OCI-LY7 (cell line): ENCODE data around the gene ATXN1L. TPM values are rescaled to one million over a fixed set of nuclear protein-coding genes. Genes with fewer than 3 reads are reported as not detected.
"Not testable (repeated sequence)": the region's sequence is repeated elsewhere in the genome, so short reads cannot be mapped to it uniquely, and the experiment has no call there.

ENCODE experiments used
- BruUV-seq: library from RNA; stranded (reverse); fragments of 400-500 nt; replicated peaks from 2 replicates; lab custom pipeline; 2021; lab: Mats Ljungman, UMichigan
- CTCF ChIA-PET: fragments of 300-600 bp; sonication (Branson Sonifier 250); formaldehyde crosslinking; loops from one replicate; lab custom pipeline; 2022; ENCODE audit warnings: antibody characterized with exemption; ENCODE audit not compliant: unreplicated experiment; lab: Charles Lee
- POLR2A ChIA-PET: fragments of 300-600 bp; sonication (Branson Sonifier 250); formaldehyde crosslinking; loops from one replicate; lab custom pipeline; 2022; ENCODE audit warnings: antibody characterized with exemption; lab: Charles Lee
- DNase-seq: peaks from one replicate; pipeline ENCODE4 v3.0.0-alpha.2; 2015; ENCODE audit warnings: low spot score
- H2AFZ ChIP-seq: fragments of 200-600 bp; sonication (generic), shearing (Covaris generic); 2 replicates; pipeline ENCODE4 v1.6.1; 2014; ENCODE audit warnings: mild to moderate bottlenecking, antibody characterized with exemption, low read length, moderate library complexity
- H3K27ac ChIP-seq: fragments of 200-600 bp; sonication (generic); 2 replicates; pipeline ENCODE4 v1.5.1; 2014; ENCODE audit warnings: mixed run types, low read depth, mild to moderate bottlenecking, moderate library complexity, low read length, inconsistent platforms; ENCODE audit not compliant: poor library complexity, severe bottlenecking
- H3K36me3 ChIP-seq: fragments of 200-600 bp; sonication (generic); 2 replicates; pipeline ENCODE4 v1.6.1; 2014; ENCODE audit warnings: mild to moderate bottlenecking, antibody characterized with exemption, low read length, moderate library complexity, mixed read lengths; ENCODE audit not compliant: insufficient read depth
- H3K4me1 ChIP-seq: fragments of 200-600 bp; sonication (generic); 2 replicates; pipeline ENCODE4 v1.5.1; 2014; ENCODE audit warnings: mild to moderate bottlenecking, low read length; ENCODE audit not compliant: insufficient read depth, poor library complexity, severe bottlenecking
- H3K4me2 ChIP-seq: fragments of 200-600 bp; sonication (generic); 2 replicates; pipeline ENCODE4 v1.6.1; 2014; ENCODE audit warnings: mild to moderate bottlenecking, low read length
- H3K4me3 ChIP-seq: fragments of 200-600 bp; sonication (generic); 2 replicates; pipeline ENCODE4 v1.5.1; 2014; ENCODE audit warnings: mild to moderate bottlenecking, low read depth, low read length; ENCODE audit not compliant: poor library complexity, severe bottlenecking
- H3K79me2 ChIP-seq: fragments of 200-600 bp; sonication (generic); 2 replicates; pipeline ENCODE4 v1.6.1; 2016; ENCODE audit warnings: low read depth, mild to moderate bottlenecking, low read length, moderate library complexity, mixed read lengths; ENCODE audit not compliant: insufficient read depth
- H3K9me2 ChIP-seq: fragments of 200-600 bp; sonication (generic); 2 replicates; pipeline ENCODE4 v1.6.1; 2016; ENCODE audit warnings: mild to moderate bottlenecking, low read length, mixed read lengths; ENCODE audit not compliant: insufficient read depth
- H3K9me3 ChIP-seq: fragments of 200-600 bp; sonication (generic); 2 replicates; pipeline ENCODE4 v1.6.1; 2014; ENCODE audit warnings: mild to moderate bottlenecking, mixed run types, low read length, mixed read lengths
- H4K20me1 ChIP-seq: fragments of 200-600 bp; sonication (generic); 2 replicates; pipeline ENCODE4 v1.6.1; 2014; ENCODE audit warnings: mild to moderate bottlenecking, antibody characterized with exemption, low read length, moderate library complexity, mixed read lengths; ENCODE audit not compliant: insufficient read depth
- EZH2phosphoT487 ChIP-seq: fragments of 200-600 bp; sonication (generic); IDR thresholded peaks from 2 replicates; pipeline ENCODE4 v1.6.1; 2018; ENCODE audit warnings: low read depth, borderline replicate concordance, mild to moderate bottlenecking, mixed run types, antibody characterized with exemption, low read length, moderate library complexity, mixed read lengths
- intact Hi-C: fragments of 100-400 bp; cut with micrococcal nuclease; formaldehyde crosslinking; loops from one replicate; pipeline ENCODE4 v1.10.0; 2022; ENCODE audit not compliant: unreplicated experiment
- total RNA-seq, 2 experiments: library from RNA; depleted of rRNA in 1 of 2; stranded (reverse); fragments of >200 nt in 1 of 2; shearing (Covaris generic) in 1 of 2; gene quantifications; 2 replicates each; pipeline ENCODE4 v1.2.3, GENCODE V29; 2014 to 2022
- TF ChIP-seq, protein P1 (sequence below): fragments of 200-600 bp; sonication (generic); conservative IDR thresholded peaks from 2 replicates; pipeline ENCODE4 v1.5.1; 2014; ENCODE audit warnings: mild to moderate bottlenecking, antibody characterized with exemption, low read length, moderate library complexity, mixed read lengths

ATXN1L gene
- total RNA-seq, 2 experiments from 2014 or later = 12.5 to 19.5 TPM

DNA sequence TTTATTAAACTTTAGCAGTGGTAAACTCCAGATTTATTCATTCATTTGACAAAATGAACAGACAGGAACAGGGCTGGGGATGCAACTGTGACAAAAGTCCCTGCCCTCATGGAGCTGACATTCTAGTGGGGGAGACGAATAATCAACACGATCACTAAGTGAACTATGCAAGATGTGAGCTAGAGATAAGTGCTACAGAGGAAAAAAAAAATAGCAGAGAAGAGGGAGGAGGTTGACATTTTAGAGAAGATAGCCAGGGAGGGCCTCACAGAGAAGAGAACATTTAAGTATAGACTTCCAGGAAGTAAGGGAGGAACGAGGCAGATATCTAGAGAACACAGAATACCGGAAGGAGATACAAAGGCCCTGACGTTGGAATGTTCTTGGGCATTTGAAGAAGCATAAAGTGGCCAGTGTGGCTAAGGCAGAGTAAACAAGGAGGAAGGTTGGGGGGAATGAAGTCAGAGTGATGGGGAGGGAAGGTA, 19.2 kb upstream of the ATXN1L start:
- no peaks in the 10 kb centered on the region for H4K20me1 ChIP-seq
- POLR2A ChIA-PET = no interaction called here
- no TSS peak for BruUV-seq

DNA sequence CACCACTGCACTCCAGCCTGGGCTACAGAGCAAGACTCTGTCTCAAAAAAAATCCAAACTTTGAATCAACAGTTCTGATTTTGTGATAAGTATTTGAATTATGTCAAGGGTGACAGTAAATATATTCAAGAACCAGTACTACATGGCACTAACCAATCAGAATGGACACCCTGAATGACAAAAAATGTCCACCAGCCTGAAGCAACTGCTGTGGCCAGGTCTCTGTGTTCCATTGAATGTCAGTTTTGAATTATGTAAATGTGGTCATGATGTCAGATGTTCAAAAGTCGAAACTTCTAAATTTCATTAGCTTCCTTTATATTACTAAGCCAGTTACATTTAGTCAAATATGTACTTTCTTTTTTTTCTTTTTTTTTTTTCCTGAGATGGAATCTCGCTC, 15.4 kb upstream of the ATXN1L start:
- no peaks in the 10 kb centered on the region for H3K9me2 ChIP-seq
- H3K9me3 ChIP-seq = no peaks in the 10 kb centered on the region
- H3K36me3 ChIP-seq = no peaks in the 10 kb centered on the region
- H4K20me1 ChIP-seq = no peaks in the 10 kb centered on the region
- H3K4me1 ChIP-seq = no peaks in the 10 kb centered on the region
- TF ChIP-seq EZH2phosphoT487 = no peak
- TF ChIP-seq, protein P1, sequence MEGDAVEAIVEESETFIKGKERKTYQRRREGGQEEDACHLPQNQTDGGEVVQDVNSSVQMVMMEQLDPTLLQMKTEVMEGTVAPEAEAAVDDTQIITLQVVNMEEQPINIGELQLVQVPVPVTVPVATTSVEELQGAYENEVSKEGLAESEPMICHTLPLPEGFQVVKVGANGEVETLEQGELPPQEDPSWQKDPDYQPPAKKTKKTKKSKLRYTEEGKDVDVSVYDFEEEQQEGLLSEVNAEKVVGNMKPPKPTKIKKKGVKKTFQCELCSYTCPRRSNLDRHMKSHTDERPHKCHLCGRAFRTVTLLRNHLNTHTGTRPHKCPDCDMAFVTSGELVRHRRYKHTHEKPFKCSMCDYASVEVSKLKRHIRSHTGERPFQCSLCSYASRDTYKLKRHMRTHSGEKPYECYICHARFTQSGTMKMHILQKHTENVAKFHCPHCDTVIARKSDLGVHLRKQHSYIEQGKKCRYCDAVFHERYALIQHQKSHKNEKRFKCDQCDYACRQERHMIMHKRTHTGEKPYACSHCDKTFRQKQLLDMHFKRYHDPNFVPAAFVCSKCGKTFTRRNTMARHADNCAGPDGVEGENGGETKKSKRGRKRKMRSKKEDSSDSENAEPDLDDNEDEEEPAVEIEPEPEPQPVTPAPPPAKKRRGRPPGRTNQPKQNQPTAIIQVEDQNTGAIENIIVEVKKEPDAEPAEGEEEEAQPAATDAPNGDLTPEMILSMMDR = no peak
- no peak overlapping the region for H2AFZ ChIP-seq
- H3K4me2 ChIP-seq = no peak overlapping the region
- BruUV-seq = no TSS peak
- no peaks in the 10 kb centered on the region for H3K79me2 ChIP-seq
- no peak for DNase-seq
- no peak overlapping the region for H3K27ac ChIP-seq
- no peak overlapping the region for H3K4me3 ChIP-seq
- intact Hi-C loops = no loop called here
- ChIA-PET CTCF (no interaction called here), POLR2A (interaction anchor here (1.0 kb wide), 1 partner anchor 36 kb away, joined by 3 read pairs; no protein-coding TSS in a partner anchor)

More for the DNA sequence above, 19.2 kb upstream of the ATXN1L start:
- DNase-seq = no peak
- H3K9me3 ChIP-seq = no peaks in the 10 kb centered on the region
- no peaks in the 10 kb centered on the region for H3K79me2 ChIP-seq
- H3K4me1 ChIP-seq = no peaks in the 10 kb centered on the region
- intact Hi-C loops = no loop called here
- no peaks in the 10 kb centered on the region for H3K36me3 ChIP-seq
- no peak overlapping the region for H3K4me2 ChIP-seq
- TF ChIP-seq, protein P1 = no peak
- no peak for TF ChIP-seq EZH2phosphoT487
- H3K9me2 ChIP-seq = no peaks in the 10 kb centered on the region
- H2AFZ ChIP-seq = no peak overlapping the region
- no peak overlapping the region for H3K4me3 ChIP-seq
- no peak overlapping the region for H3K27ac ChIP-seq
- CTCF ChIA-PET = no interaction called here

DNA sequence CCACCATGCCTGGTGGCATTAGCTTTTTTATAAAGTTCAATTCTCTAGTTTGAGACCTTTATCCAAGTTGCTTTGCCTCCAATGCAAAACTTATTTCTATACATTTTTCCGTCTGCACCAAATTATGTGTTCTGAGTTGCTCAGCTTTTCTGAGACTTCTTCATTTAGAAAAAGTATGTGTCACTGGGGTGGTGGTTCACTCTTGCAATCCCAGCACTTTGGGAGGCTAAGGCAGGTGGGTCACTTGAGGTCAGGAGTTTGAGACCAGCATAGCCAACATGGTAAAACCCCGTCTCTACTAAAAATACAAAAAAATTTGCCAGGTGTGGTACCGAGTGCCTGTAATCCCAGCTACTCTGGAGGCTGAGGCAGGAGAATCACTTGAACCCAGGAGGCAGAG, 14.1 kb upstream of the ATXN1L start:
- H4K20me1 ChIP-seq, H3K27ac ChIP-seq, CTCF ChIA-PET, intact Hi-C loops, H3K9me2 ChIP-seq, H3K4me2 ChIP-seq, H2AFZ ChIP-seq, H3K36me3 ChIP-seq, H3K4me1 ChIP-seq, BruUV-seq, H3K9me3 ChIP-seq, DNase-seq, H3K79me2 ChIP-seq, H3K4me3 ChIP-seq: not testable (repeated sequence)
- POLR2A ChIA-PET = interaction anchor here (0.7 kb wide), 1 partner anchor 13 kb away, joined by 3 read pairs; no protein-coding TSS in a partner anchor

DNA sequence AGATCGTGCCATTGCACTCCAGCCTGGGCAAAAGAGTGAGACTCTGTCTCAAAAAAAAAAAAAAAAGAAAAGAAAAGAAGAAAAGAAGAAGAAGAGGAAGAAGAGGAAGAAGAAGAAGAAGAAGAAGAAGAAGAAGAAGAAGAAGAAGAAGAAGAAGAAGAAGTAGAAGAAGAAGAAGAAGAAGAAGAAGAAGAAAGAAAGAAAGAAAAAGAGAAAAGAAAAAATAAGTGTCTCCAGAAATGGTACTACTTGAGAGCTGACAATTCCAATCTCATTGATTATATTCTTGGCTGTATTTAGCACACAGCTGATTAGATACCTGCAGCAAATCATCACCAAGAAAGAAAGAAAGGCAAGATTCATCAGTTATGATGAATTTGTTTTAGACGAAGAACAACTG, 13.7 kb upstream of the ATXN1L start:
- POLR2A ChIA-PET = interaction anchor here (0.7 kb wide), 2 partner anchors 13 to 43 kb away, joined by 3 to 5 read pairs; no protein-coding TSS in a partner anchor
- H3K4me2 ChIP-seq, H3K4me3 ChIP-seq, H3K79me2 ChIP-seq, H4K20me1 ChIP-seq, DNase-seq, intact Hi-C loops, H3K9me3 ChIP-seq, H2AFZ ChIP-seq, BruUV-seq, H3K27ac ChIP-seq, H3K4me1 ChIP-seq, H3K9me2 ChIP-seq, H3K36me3 ChIP-seq, CTCF ChIA-PET: not testable (repeated sequence)
